Nephron (organoid): Measurements from ENCODE around the gene IGFBP6.
A peak's percentile ranks its signal among the peaks of the same experiment; 100 is the strongest.

Experiments
- H3K27ac Mint-ChIP-seq, 3 experiments: 2 replicates each; pipeline ENCODE4 v1.8.0; 2020; ENCODE audit warnings: mixed read lengths in 3 of 3, mild to moderate bottlenecking in 2 of 3, moderate library complexity in 1 of 3
- H3K27me3 Mint-ChIP-seq: 2 replicates; pipeline ENCODE4 v1.8.0; 2021; ENCODE audit warnings: low read depth, mild to moderate bottlenecking, moderate library complexity, mixed read lengths
- H3K36me3 Mint-ChIP-seq: 2 replicates; pipeline ENCODE4 v1.8.0; 2020; ENCODE audit warnings: low read depth, mixed read lengths
- H3K4me1 Mint-ChIP-seq: 2 replicates; pipeline ENCODE4 v1.8.0; 2020; ENCODE audit warnings: mixed read lengths
- H3K4me3 Mint-ChIP-seq, 3 experiments: 2 replicates each; pipeline ENCODE4 v1.8.0; 2020; ENCODE audit warnings: mild to moderate bottlenecking in 3 of 3, mixed read lengths in 3 of 3, moderate library complexity in 2 of 3
- H3K9me3 Mint-ChIP-seq: 2 replicates; pipeline ENCODE4 v1.8.0; 2020; ENCODE audit warnings: mixed read lengths
- TF ChIP-seq, protein P1 (sequence below), 3 experiments: fragments of 200-600 bp; sonication (generic); IDR thresholded peaks; one replicate each; pipeline ENCODE4 v1.5.0; 2021; ENCODE audit warnings: antibody characterized with exemption in 3 of 3; ENCODE audit not compliant: unreplicated experiment in 3 of 3

Gene IGFBP6

GRCh38 chr12:53096089-53096741 lies 1.3 kb upstream of the IGFBP6 start:
- Mint-ChIP-seq H3K9me3 (no peaks in the 10 kb centered on the region), H3K4me3 (peak overlapping the region; percentile 81 to 87 (median 83)), H3K36me3 (no peaks in the 10 kb centered on the region), H3K27me3 (peaks cover 31% of the 10 kb centered on the region), H3K4me1 (peaks cover 44% of the 10 kb centered on the region), H3K27ac (peak overlapping the region; percentile 62 to 94 (median 82))
- TF ChIP-seq, protein P1, sequence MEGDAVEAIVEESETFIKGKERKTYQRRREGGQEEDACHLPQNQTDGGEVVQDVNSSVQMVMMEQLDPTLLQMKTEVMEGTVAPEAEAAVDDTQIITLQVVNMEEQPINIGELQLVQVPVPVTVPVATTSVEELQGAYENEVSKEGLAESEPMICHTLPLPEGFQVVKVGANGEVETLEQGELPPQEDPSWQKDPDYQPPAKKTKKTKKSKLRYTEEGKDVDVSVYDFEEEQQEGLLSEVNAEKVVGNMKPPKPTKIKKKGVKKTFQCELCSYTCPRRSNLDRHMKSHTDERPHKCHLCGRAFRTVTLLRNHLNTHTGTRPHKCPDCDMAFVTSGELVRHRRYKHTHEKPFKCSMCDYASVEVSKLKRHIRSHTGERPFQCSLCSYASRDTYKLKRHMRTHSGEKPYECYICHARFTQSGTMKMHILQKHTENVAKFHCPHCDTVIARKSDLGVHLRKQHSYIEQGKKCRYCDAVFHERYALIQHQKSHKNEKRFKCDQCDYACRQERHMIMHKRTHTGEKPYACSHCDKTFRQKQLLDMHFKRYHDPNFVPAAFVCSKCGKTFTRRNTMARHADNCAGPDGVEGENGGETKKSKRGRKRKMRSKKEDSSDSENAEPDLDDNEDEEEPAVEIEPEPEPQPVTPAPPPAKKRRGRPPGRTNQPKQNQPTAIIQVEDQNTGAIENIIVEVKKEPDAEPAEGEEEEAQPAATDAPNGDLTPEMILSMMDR (IDR thresholded peaks at IDR 0.05; ENCODE audit: unreplicated experiment in 3 of 3): no peak

DNA sequence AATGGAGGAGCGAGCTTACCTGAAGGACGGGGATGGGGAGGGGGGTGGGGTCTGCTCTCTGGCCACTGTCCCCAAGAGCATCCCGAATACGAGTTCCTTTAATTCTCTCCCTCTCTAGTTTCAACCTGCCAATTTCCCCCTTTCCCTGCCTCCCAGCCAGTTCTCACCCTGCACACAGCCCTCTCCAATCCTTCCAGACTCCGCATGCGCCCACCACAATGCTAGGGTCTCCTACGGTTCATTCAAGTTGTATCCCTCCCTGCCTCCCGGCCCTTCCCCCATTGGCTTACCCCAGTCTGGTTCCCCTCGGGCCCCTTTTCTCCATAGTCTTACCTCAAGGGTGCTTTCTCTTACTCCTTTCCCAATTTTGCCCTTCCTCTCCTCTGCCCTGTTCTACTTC lies 708 bp upstream of the IGFBP6 start:
- TF ChIP-seq, protein P1 (IDR thresholded peaks at IDR 0.05; ENCODE audit: unreplicated experiment in 3 of 3): no peak
- Mint-ChIP-seq H3K4me1 (peaks cover 44% of the 10 kb centered on the region), H3K27ac (peak overlapping the region; percentile 62 to 94 (median 82)), H3K9me3 (no peaks in the 10 kb centered on the region), H3K27me3 (peaks cover 31% of the 10 kb centered on the region), H3K36me3 (no peaks in the 10 kb centered on the region), H3K4me3 (peak overlapping the region; percentile 81 to 87 (median 83))

GRCh38 chr12:53097207-53097563 lies 282 bp upstream of the IGFBP6 start:
- Mint-ChIP-seq H3K36me3 (no peaks in the 10 kb centered on the region), H3K4me1 (peaks cover 45% of the 10 kb centered on the region), H3K9me3 (no peaks in the 10 kb centered on the region), H3K27ac (peak overlapping the region; percentile 62 to 94 (median 82)), H3K27me3 (peaks cover 31% of the 10 kb centered on the region), H3K4me3 (peak overlapping the region; percentile 81 to 87 (median 83))
- TF ChIP-seq, protein P1 (IDR thresholded peaks at IDR 0.05; ENCODE audit: unreplicated experiment in 3 of 3): no peak

DNA sequence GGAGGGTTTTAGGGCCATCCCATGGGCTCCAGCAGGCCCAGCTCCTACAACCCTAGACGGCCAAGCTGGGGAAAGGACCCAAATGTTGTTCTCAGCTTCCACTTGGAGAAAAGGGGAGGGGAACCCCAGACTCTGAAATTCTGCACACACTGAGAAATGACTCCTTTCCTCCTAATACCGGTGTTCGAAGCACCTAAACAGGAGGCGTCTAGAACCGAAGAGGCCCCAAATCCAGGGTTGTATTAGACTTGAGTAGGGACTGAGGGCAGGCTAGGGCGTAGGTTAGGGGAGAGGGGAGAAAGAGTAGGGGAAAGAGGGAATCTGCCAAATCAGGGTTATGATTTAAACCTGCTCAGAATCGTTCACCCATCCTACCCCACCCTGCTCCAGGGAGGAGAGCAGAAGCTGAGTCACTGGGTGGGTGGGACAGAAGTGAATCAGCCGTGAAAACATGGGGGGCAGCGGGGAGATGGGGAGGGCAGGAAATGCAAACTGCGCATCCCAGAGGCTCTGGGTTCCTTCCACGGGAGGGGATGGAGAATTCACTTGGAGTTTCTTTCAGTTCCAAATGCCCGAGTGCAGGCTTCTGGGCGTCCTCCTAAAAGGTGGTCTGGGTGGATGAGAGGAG lies 1.0 kb downstream of the IGFBP6 start:
- H3K4me1 Mint-ChIP-seq: peaks cover 48% of the 10 kb centered on the region
- H3K4me3 Mint-ChIP-seq: peak overlapping the region; percentile 81 to 92 (median 87)
- peaks cover 31% of the 10 kb centered on the region for H3K27me3 Mint-ChIP-seq
- H3K9me3 Mint-ChIP-seq: no peaks in the 10 kb centered on the region
- no peaks in the 10 kb centered on the region for H3K36me3 Mint-ChIP-seq
- TF ChIP-seq, protein P1 (IDR thresholded peaks at IDR 0.05; ENCODE audit: unreplicated experiment in 3 of 3): no peak
- H3K27ac Mint-ChIP-seq: peak overlapping the region; percentile 87 to 97 (median 94)

GRCh38 chr12:53099071-53099882 lies 1.8 kb downstream of the IGFBP6 start:
- TF ChIP-seq, protein P1 (IDR thresholded peaks at IDR 0.05; ENCODE audit: unreplicated experiment in 3 of 3): peak; percentile 95 to 98 (median 96)
- Mint-ChIP-seq H3K9me3 (no peaks in the 10 kb centered on the region), H3K4me3 (peak overlapping the region; percentile 81 to 92 (median 87)), H3K36me3 (no peaks in the 10 kb centered on the region), H3K27me3 (peaks cover 28% of the 10 kb centered on the region), H3K4me1 (peaks cover 42% of the 10 kb centered on the region), H3K27ac (peak overlapping the region; percentile 87 to 97 (median 94))
